CD4-positive, alpha-beta memory T cell (primary cell): ENCODE results near the gene EPB41. TPM values are rescaled to one million over a fixed set of nuclear protein-coding genes. Genes with fewer than 3 reads are reported as not detected.

Experiments
- CTCF ChIA-PET: fragments of 350-600 bp; sonication (Branson Sonifier 250); formaldehyde crosslinking; loops from one replicate; lab custom pipeline; 2021; ENCODE audit warnings: inconsistent platforms; ENCODE audit not compliant: partially characterized antibody; lab: Charles Lee
- POLR2A ChIA-PET: fragments of 350-600 bp; sonication (Branson Sonifier 250); formaldehyde crosslinking; loops from one replicate; lab custom pipeline; 2021; ENCODE audit not compliant: partially characterized antibody; lab: Charles Lee
- DNase-seq, 5 donors: peaks; one replicate each; pipeline versions ENCODE4 v3.0.0 to v3.0.0-alpha.2; 2020 to 2022; ENCODE audit warnings: mixed read lengths in 1 of 5
- H3K27ac ChIP-seq: one replicate; pipeline ENCODE4 v1.7.0; 2013; ENCODE audit warnings: low read depth, low read length
- H3K27me3 ChIP-seq: 2 replicates; pipeline ENCODE4 v1.7.0; 2013; ENCODE audit warnings: mild to moderate bottlenecking, low read length, moderate library complexity; ENCODE audit not compliant: insufficient read depth
- H3K36me3 ChIP-seq: 2 replicates; pipeline ENCODE4 v1.7.0; 2013; ENCODE audit warnings: mild to moderate bottlenecking, low read length, moderate library complexity; ENCODE audit not compliant: insufficient read depth
- H3K4me1 ChIP-seq: 2 replicates; pipeline ENCODE4 v1.7.0; 2013; ENCODE audit warnings: mild to moderate bottlenecking, low read length, moderate library complexity; ENCODE audit not compliant: insufficient read depth
- H3K4me3 ChIP-seq, 2 donors: one replicate each; pipeline ENCODE4 v1.7.0; 2013; ENCODE audit warnings: low read length in 2 of 2, mild to moderate bottlenecking in 1 of 2
- H3K9me3 ChIP-seq, 2 donors: one replicate each; pipeline ENCODE4 v1.7.0; 2013; ENCODE audit warnings: low read length in 2 of 2, control low read depth in 1 of 2; ENCODE audit not compliant: control insufficient read depth in 1 of 2
- H3K27ac Mint-ChIP-seq, 7 donors: one replicate each; pipeline ENCODE4 v1.8.0; 2020 to 2021; ENCODE audit warnings: mixed read lengths in 7 of 7, mild to moderate bottlenecking in 6 of 7, inconsistent platforms in 3 of 7, moderate library complexity in 3 of 7
- H3K27me3 Mint-ChIP-seq, 2 donors: one replicate each; pipeline ENCODE4 v1.8.0; 2020 to 2021; ENCODE audit warnings: mixed read lengths in 2 of 2
- H3K36me3 Mint-ChIP-seq, 2 donors: one replicate each; pipeline ENCODE4 v1.8.0; 2020 to 2021; ENCODE audit warnings: mixed read lengths in 2 of 2, inconsistent platforms in 1 of 2, mild to moderate bottlenecking in 1 of 2
- H3K4me1 Mint-ChIP-seq, 4 donors: one replicate each; pipeline ENCODE4 v1.8.0; 2020 to 2021; ENCODE audit warnings: mixed read lengths in 4 of 4, mild to moderate bottlenecking in 1 of 4
- H3K4me3 Mint-ChIP-seq, 8 donors: one replicate each; pipeline ENCODE4 v1.8.0; 2020 to 2021; ENCODE audit warnings: mixed read lengths in 8 of 8, mild to moderate bottlenecking in 7 of 8, moderate library complexity in 6 of 8, inconsistent platforms in 3 of 8
- H3K9me3 Mint-ChIP-seq, 8 donors: one replicate each; pipeline ENCODE4 v1.8.0; 2020 to 2021; ENCODE audit warnings: mixed read lengths in 8 of 8, mild to moderate bottlenecking in 5 of 8, inconsistent platforms in 3 of 8, moderate library complexity in 1 of 8
- intact Hi-C: fragments of 100-400 bp; cut with micrococcal nuclease; formaldehyde crosslinking; loops from one replicate; pipeline ENCODE4 v1.15.1; 2023
- polyA plus RNA-seq, 2 donors: library from polyadenylated mRNA; unstranded; fragments of 300-500 nt; fragmentation: Illumina TruSeq; gene quantifications; one replicate each; pipeline ENCODE4 v1.2.3, GENCODE V29; 2021
- total RNA-seq, 2 experiments: library from RNA; stranded (reverse); gene quantifications; one replicate each; pipeline ENCODE4 v1.2.3, GENCODE V29; 2021

The EPB41 gene
- total and polyA plus RNA-seq, 4 experiments from 2014 or later: 56.1 to 321 (median 213) TPM

GRCh38 chr1:28985427-28985826 is 71.1 kb downstream of the EPB41 start:
- Mint-ChIP-seq H3K27ac (peak overlapping the region in 1 of 7 donors; percentile 44), H3K4me1 (peaks cover 32 to 60% (median 46%) of the 10 kb centered on the region in 4 donors), H3K36me3 (peaks cover 20 to 25% of the 10 kb centered on the region in 2 donors), H3K27me3 (no peaks in the 10 kb centered on the region), H3K9me3 (no peaks in the 10 kb centered on the region), H3K4me3 (peak overlapping the region in 1 of 8 donors; percentile 22)
- intact Hi-C loops: no loop called here
- H3K36me3 ChIP-seq: no peaks in the 10 kb centered on the region
- CTCF ChIA-PET: interaction anchor here (1.1 to 1.3 kb wide), 4 partner anchors 45 to 108 kb away, joined by 3 to 6 read pairs (median 4); no protein-coding TSS in a partner anchor
- no peaks in the 10 kb centered on the region for H3K9me3 ChIP-seq
- POLR2A ChIA-PET: interaction anchor here (1.4 kb wide), 1 partner anchor 71 kb away, joined by 3 read pairs; the partner anchor contains the start of gene EPB41
- DNase-seq: no peak
- peaks cover 34% of the 10 kb centered on the region for H3K4me1 ChIP-seq
- H3K27me3 ChIP-seq: no peaks in the 10 kb centered on the region
- H3K4me3 ChIP-seq: no peak overlapping the region
- no peak overlapping the region for H3K27ac ChIP-seq

GRCh38 chr1:28986306-28986910 is 72.0 kb downstream of the EPB41 start:
- POLR2A ChIA-PET: interaction anchor here (1.4 kb wide), 1 partner anchor 72 kb away, joined by 3 read pairs; the partner anchor contains the start of gene EPB41
- no peak overlapping the region for H3K4me3 ChIP-seq
- H3K36me3 Mint-ChIP-seq: peaks cover 20 to 25% of the 10 kb centered on the region in 2 donors
- no peaks in the 10 kb centered on the region for H3K27me3 ChIP-seq
- H3K36me3 ChIP-seq: no peaks in the 10 kb centered on the region
- H3K4me3 Mint-ChIP-seq: no peak overlapping the region
- peaks cover 27% of the 10 kb centered on the region for H3K4me1 ChIP-seq
- no peak for DNase-seq
- CTCF ChIA-PET: interaction anchor here (1.1 to 1.2 kb wide), 3 partner anchors 9 to 74 kb away, joined by 3 read pairs; no protein-coding TSS in a partner anchor
- H3K27ac ChIP-seq: no peak overlapping the region
- no peaks in the 10 kb centered on the region for H3K27me3 Mint-ChIP-seq
- H3K9me3 Mint-ChIP-seq: no peaks in the 10 kb centered on the region
- peak overlapping the region in 5 of 7 donors; percentile 16 to 63 (median 22) for H3K27ac Mint-ChIP-seq
- H3K9me3 ChIP-seq: no peaks in the 10 kb centered on the region
- intact Hi-C loops: no loop called here
- peaks cover 27 to 51% (median 39%) of the 10 kb centered on the region in 4 donors for H3K4me1 Mint-ChIP-seq

- ChIA-PET POLR2A (interaction anchor here (0.6 to 0.7 kb wide), 2 partner anchors 118 to 315 kb away, joined by 3 to 5 read pairs; no protein-coding TSS in a partner anchor), CTCF (interaction anchor here (0.9 to 1.2 kb wide), 2 partner anchors 18 to 122 kb away, joined by 3 read pairs; no protein-coding TSS in a partner anchor)
- H3K4me1 Mint-ChIP-seq: peaks cover 18 to 34% (median 31%) of the 10 kb centered on the region in 4 donors
These were observed 88.4 kb downstream of the EPB41 start for GRCh38 chr1:29002792-29003191.

GRCh38 chr1:29004288-29004687 is 89.9 kb downstream of the EPB41 start:
- Mint-ChIP-seq H3K4me1 (peaks cover 22 to 41% (median 35%) of the 10 kb centered on the region in 4 donors), H3K9me3 (no peaks in the 10 kb centered on the region), H3K36me3 (peaks cover 54 to 62% of the 10 kb centered on the region in 2 donors), H3K4me3 (no peak overlapping the region), H3K27me3 (no peaks in the 10 kb centered on the region), H3K27ac (peak overlapping the region in 3 of 7 donors; percentile 8 to 68 (median 22))
- ChIA-PET POLR2A (no interaction called here), CTCF (no interaction called here)
- H3K9me3 ChIP-seq: no peaks in the 10 kb centered on the region
- H3K27ac ChIP-seq: no peak overlapping the region
- intact Hi-C loops: no loop called here
- H3K27me3 ChIP-seq: no peaks in the 10 kb centered on the region
- no peaks in the 10 kb centered on the region for H3K36me3 ChIP-seq
- DNase-seq: no peak
- no peak overlapping the region for H3K4me3 ChIP-seq
- no peaks in the 10 kb centered on the region for H3K4me1 ChIP-seq

More at GRCh38 chr1:29002792-29003191, 88.4 kb downstream of the EPB41 start:
- H3K9me3 ChIP-seq: no peaks in the 10 kb centered on the region
- intact Hi-C loops: no loop called here
- peaks cover 55% of the 10 kb centered on the region in 2 donors for H3K36me3 Mint-ChIP-seq
- H3K4me3 ChIP-seq: no peak overlapping the region
- no peaks in the 10 kb centered on the region for H3K27me3 ChIP-seq
- no peak for DNase-seq
- no peaks in the 10 kb centered on the region for H3K27me3 Mint-ChIP-seq
- peaks cover 8% of the 10 kb centered on the region for H3K36me3 ChIP-seq
- H3K4me3 Mint-ChIP-seq: no peak overlapping the region
- H3K4me1 ChIP-seq: no peaks in the 10 kb centered on the region
- H3K27ac ChIP-seq: no peak overlapping the region
- H3K9me3 Mint-ChIP-seq: no peaks in the 10 kb centered on the region
- H3K27ac Mint-ChIP-seq: peak overlapping the region in 1 of 7 donors; percentile 30

GRCh38 chr1:29004798-29005197 is 90.4 kb downstream of the EPB41 start:
- Histone ChIP-seq H3K27ac (no peak overlapping the region), H3K9me3 (no peaks in the 10 kb centered on the region), H3K27me3 (no peaks in the 10 kb centered on the region), H3K4me1 (no peaks in the 10 kb centered on the region), H3K36me3 (no peaks in the 10 kb centered on the region), H3K4me3 (no peak overlapping the region)
- H3K27me3 Mint-ChIP-seq: no peaks in the 10 kb centered on the region
- POLR2A ChIA-PET: no interaction called here
- no peaks in the 10 kb centered on the region for H3K9me3 Mint-ChIP-seq
- H3K4me3 Mint-ChIP-seq: no peak overlapping the region
- intact Hi-C loops: no loop called here
- no peak for DNase-seq
- H3K27ac Mint-ChIP-seq: peak overlapping the region in 2 of 7 donors; percentile 7 to 50
- CTCF ChIA-PET: interaction anchor here (0.9 kb wide), 1 partner anchor 30 kb away, joined by 3 read pairs; no protein-coding TSS in a partner anchor
- peaks cover 54 to 62% of the 10 kb centered on the region in 2 donors for H3K36me3 Mint-ChIP-seq
- H3K4me1 Mint-ChIP-seq: peaks cover 22 to 41% (median 35%) of the 10 kb centered on the region in 4 donors

- CTCF ChIA-PET: interaction anchor here (0.8 to 1.2 kb wide), 3 partner anchors 21 to 134 kb away, joined by 3 to 4 read pairs (median 3); no protein-coding TSS in a partner anchor
These were observed 97.4 kb downstream of the EPB41 start for GRCh38 chr1:29011775-29012174.

GRCh38 chr1:29017235-29017634 is 102.9 kb downstream of the EPB41 start:
- Mint-ChIP-seq H3K36me3 (peaks cover 18 to 43% of the 10 kb centered on the region in 2 donors), H3K27ac (peak overlapping the region in 3 of 7 donors; percentile 12 to 59 (median 42)), H3K9me3 (no peaks in the 10 kb centered on the region), H3K27me3 (no peaks in the 10 kb centered on the region), H3K4me1 (peaks cover 0 to 9% (median 3%) of the 10 kb centered on the region in 4 donors), H3K4me3 (no peak overlapping the region)
- no peak for DNase-seq
- Histone ChIP-seq H3K4me3 (no peak overlapping the region), H3K27ac (no peak overlapping the region), H3K27me3 (no peaks in the 10 kb centered on the region), H3K36me3 (peaks cover 33% of the 10 kb centered on the region), H3K4me1 (no peaks in the 10 kb centered on the region), H3K9me3 (no peaks in the 10 kb centered on the region)
- CTCF ChIA-PET: interaction anchor here (1.5 kb wide), 1 partner anchor 136 kb away, joined by 5 read pairs; no protein-coding TSS in a partner anchor
- intact Hi-C loops: no loop called here
- POLR2A ChIA-PET: no interaction called here

More at GRCh38 chr1:29011775-29012174, 97.4 kb downstream of the EPB41 start:
- Histone ChIP-seq H3K36me3 (peaks cover 13% of the 10 kb centered on the region), H3K27ac (no peak overlapping the region), H3K4me3 (no peak overlapping the region), H3K27me3 (no peaks in the 10 kb centered on the region), H3K9me3 (no peaks in the 10 kb centered on the region), H3K4me1 (no peaks in the 10 kb centered on the region)
- no peak for DNase-seq
- H3K27ac Mint-ChIP-seq: peak overlapping the region in 3 of 7 donors; percentile 45 to 67 (median 61)
- intact Hi-C loops: no loop called here
- H3K4me3 Mint-ChIP-seq: no peak overlapping the region
- peaks cover 10 to 17% (median 14%) of the 10 kb centered on the region in 4 donors for H3K4me1 Mint-ChIP-seq
- peaks cover 28 to 46% of the 10 kb centered on the region in 2 donors for H3K36me3 Mint-ChIP-seq
- POLR2A ChIA-PET: interaction anchor here (0.6 kb wide), 1 partner anchor 509 kb away, joined by 3 read pairs; no protein-coding TSS in a partner anchor
- no peaks in the 10 kb centered on the region for H3K9me3 Mint-ChIP-seq
- no peaks in the 10 kb centered on the region for H3K27me3 Mint-ChIP-seq
